SJCRH30 (cell line): ENCODE data around the gene CHMP3. TPM values are rescaled to one million over a fixed set of nuclear protein-coding genes. Genes with fewer than 3 reads are reported as not detected.
A peak's percentile ranks its signal among the peaks of the same experiment; 100 is the strongest.

Experiments
- DNase-seq, 2 experiments: peaks; one replicate each; pipeline ENCODE4 v3.0.0-alpha.2; 2015 to 2020
- H3K27ac ChIP-seq: fragments of 250-450 bp; sonication (Bioruptor Pico); 2 replicates; pipeline ENCODE4 v1.5.1; 2020; ENCODE audit warnings: mild to moderate bottlenecking, moderate library complexity
- H3K27me3 ChIP-seq: fragments of 250-450 bp; sonication (Bioruptor Pico); 2 replicates; pipeline ENCODE4 v1.5.1; 2020; ENCODE audit warnings: mild to moderate bottlenecking, moderate library complexity
- H3K36me3 ChIP-seq: fragments of 250-450 bp; sonication (Bioruptor Pico); 2 replicates; pipeline ENCODE4 v1.5.1; 2020; ENCODE audit warnings: mild to moderate bottlenecking, moderate library complexity
- H3K4me1 ChIP-seq: fragments of 250-450 bp; sonication (Bioruptor Pico); 2 replicates; pipeline ENCODE4 v1.5.1; 2020; ENCODE audit warnings: mild to moderate bottlenecking, moderate library complexity
- H3K4me3 ChIP-seq: fragments of 250-450 bp; sonication (Bioruptor Pico); 2 replicates; pipeline ENCODE4 v1.5.1; 2020; ENCODE audit warnings: mild to moderate bottlenecking, moderate library complexity
- H3K9me3 ChIP-seq: fragments of 250-450 bp; sonication (Bioruptor Pico); replicated peaks from 2 replicates; pipeline ENCODE4 v1.5.1; 2020; ENCODE audit warnings: mild to moderate bottlenecking, moderate library complexity
- total RNA-seq: library from RNA; depleted of rRNA; stranded (reverse); fragments of >200 nt; shearing (Covaris generic); gene quantifications from 2 replicates; pipeline ENCODE4 v1.2.3, GENCODE V29; 2014; rRNA removed

Gene CHMP3
- total RNA-seq, 1 experiment from 2014 or later = 66.9 TPM

DNA sequence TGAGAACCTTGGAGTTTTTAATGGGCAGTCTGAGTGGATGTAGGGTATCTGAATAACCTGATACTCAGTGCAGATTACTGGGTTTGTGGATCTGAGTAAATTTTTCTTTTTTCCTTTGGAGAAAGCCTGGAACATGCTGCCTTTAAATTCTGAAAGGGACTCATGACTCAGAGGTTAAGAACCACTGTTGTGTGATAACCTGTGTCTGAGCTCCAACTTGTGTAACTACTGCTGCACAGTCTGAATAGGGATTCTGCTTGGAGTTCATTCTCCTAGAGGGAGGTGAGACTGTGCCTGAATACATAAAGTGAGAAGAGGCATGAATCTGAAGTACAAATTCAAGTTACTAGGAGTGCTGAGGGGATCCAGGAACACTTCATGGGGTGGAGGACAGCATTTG is 85.9 kb downstream of the CHMP3 start:
- H3K27ac ChIP-seq = no peak overlapping the region
- H3K36me3 ChIP-seq = peaks cover 69% of the 10 kb centered on the region
- H3K4me3 ChIP-seq = no peak overlapping the region
- no peaks in the 10 kb centered on the region for H3K4me1 ChIP-seq
- H3K27me3 ChIP-seq = no peaks in the 10 kb centered on the region
- no peaks in the 10 kb centered on the region for H3K9me3 ChIP-seq
- no peak for DNase-seq

DNA sequence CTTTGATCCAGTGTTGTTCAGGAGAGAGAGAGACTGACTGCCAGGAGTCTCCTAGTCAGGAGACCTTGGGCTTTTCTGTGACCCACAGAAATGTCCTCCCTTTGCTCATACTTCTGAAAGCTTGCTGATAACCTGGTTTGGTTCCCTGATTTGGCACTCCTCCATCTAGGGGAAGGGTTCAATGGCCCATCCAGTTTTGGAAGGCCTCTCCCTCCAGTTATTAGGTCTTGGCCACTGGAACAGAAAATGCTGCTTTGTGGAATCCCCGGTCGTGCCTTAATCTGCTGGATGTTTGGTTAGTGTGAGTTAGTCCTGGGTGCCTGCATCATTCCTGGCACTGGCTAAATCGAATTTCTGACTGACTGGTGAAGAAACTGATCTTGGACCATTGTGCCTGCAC is 86.3 kb downstream of the CHMP3 start:
- no peak for DNase-seq
- H3K4me1 ChIP-seq = no peaks in the 10 kb centered on the region
- no peaks in the 10 kb centered on the region for H3K9me3 ChIP-seq
- no peak overlapping the region for H3K27ac ChIP-seq
- H3K36me3 ChIP-seq = peaks cover 69% of the 10 kb centered on the region
- H3K27me3 ChIP-seq = no peaks in the 10 kb centered on the region
- H3K4me3 ChIP-seq = no peak overlapping the region

DNA sequence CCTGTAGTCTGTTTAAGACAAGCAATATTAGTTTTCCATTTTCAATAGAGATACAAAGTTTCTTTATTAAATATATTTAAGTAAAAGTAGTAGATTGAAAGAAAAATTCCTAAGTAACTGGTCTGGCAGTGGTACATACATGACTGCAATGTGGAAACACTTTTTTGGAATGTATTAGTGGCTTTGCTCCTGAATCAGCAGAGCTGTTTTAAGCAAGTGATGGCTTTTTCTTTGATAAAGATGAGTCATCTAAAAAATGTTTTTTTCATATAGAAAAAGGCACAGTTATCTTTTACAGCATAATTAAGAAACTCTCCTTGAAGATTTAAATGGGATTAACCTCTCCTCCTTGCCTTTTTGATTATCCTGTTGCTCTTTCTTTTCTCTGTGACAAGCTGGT is 87.2 kb downstream of the CHMP3 start:
- no peak for DNase-seq

DNA sequence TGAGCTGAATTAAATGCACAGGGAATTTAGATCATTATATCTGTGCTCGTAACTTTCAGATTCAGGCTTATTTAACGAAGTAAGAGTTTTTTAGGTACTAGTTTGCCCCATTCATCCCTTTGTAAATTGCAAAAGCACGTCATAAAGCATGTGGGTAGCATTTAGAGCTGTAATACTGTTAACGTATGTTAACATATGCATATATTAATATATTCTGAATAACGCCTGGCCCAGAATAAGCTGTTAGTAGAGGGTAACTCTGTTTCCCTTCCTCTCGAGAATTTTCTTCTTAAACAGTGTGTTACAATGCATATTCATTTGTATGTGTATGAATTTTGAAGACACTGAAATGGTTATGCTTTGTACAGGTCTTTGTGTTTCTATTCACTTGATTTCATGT is 91.6 kb downstream of the CHMP3 start:
- Histone ChIP-seq H3K27me3 (no peaks in the 10 kb centered on the region), H3K27ac (no peak overlapping the region), H3K4me1 (no peaks in the 10 kb centered on the region), H3K9me3 (no peaks in the 10 kb centered on the region), H3K36me3 (peaks cover 74% of the 10 kb centered on the region), H3K4me3 (no peak overlapping the region)
- no peak for DNase-seq

More for the DNA sequence above, 87.2 kb downstream of the CHMP3 start:
- Histone ChIP-seq H3K9me3 (no peaks in the 10 kb centered on the region), H3K27ac (no peak overlapping the region), H3K27me3 (no peaks in the 10 kb centered on the region), H3K36me3 (peaks cover 68% of the 10 kb centered on the region), H3K4me3 (no peak overlapping the region), H3K4me1 (no peaks in the 10 kb centered on the region)

DNA sequence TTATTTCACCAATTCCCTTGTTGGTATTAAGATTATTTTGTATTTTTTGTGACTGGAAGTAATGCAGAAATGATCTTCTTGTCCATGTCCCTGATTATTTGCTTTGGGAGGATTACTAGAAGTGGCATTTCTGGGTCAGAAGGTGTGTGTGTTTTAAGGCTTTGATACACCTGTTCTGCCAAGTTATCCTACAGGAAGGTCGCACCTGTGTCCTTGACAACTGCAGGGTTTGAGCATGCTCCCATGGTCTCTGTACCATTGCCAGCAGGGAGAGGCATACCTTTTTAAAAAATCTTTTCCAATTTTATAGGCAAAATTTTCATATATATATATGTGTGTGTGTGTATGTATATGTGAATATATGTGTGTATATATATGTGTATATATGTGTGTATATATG is 92.4 kb downstream of the CHMP3 start:
- no peaks in the 10 kb centered on the region for H3K4me1 ChIP-seq
- H3K9me3 ChIP-seq = no peaks in the 10 kb centered on the region
- peaks cover 73% of the 10 kb centered on the region for H3K36me3 ChIP-seq
- no peak overlapping the region for H3K27ac ChIP-seq
- no peak for DNase-seq
- H3K4me3 ChIP-seq = no peak overlapping the region
- H3K27me3 ChIP-seq = no peaks in the 10 kb centered on the region

DNA sequence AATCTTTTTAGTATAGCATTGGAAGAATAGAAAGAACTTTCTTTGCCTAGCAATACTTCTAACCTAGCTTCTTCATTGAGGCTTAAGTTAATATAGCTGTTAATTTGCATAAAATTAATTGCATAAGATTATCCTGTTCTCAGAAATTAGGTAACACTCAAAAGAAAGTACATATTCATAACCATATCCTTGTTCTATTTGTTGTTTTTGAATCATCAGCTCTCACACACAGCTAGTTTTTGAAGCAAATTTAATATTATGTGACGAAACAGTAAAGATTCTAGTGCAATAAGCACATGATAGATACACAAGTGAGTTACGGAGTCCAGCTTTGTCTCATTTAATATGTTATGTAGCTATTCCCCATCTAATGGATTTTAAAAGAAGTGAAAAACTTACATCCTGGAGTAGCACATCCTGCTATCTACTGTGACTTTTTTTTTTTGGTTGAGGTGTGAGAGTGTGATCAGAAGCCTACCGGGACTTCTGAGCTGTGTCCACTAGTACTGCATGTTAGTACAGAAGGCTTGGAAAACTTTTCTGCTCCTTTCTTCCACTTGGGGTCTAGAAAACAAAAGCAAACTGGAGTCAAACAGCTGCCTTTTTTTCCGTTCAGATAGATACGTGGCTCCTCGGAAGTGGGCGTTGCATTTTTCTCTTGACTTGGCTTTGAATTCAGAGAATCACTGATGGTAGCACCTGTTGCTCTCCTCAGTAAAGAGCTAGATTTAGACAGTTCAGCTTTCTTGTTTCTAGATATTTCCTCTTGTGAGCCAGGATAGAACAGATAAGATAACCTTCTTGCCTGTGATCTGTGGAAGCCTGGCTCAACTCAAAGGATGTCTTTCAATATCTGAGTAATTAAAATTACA is 94.8 kb downstream of the CHMP3 start:
- Histone ChIP-seq H3K4me3 (no peak overlapping the region), H3K4me1 (no peaks in the 10 kb centered on the region), H3K9me3 (no peaks in the 10 kb centered on the region), H3K27me3 (no peaks in the 10 kb centered on the region), H3K27ac (no peak overlapping the region), H3K36me3 (peaks cover 75% of the 10 kb centered on the region)
- peak in 1 of 2 experiments; percentile 21 for DNase-seq

DNA sequence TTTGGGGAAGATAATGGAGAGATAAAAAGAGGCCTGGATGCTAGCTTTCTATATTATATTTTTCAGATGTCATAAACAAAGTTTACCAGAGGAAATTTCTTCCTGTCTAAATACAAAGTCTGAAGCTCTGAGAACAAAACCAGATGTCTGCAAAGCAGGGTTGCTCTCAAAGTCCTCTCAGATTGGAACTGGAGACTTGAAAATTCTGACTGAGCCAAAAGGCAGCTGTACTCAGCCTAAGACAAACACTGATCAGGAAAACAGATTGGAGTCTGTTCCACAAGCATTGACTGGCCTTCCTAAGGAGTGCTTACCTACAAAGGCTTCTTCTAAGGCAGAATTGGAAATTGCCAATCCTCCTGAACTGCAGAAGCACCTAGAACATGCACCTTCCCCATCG is 96.9 kb downstream of the CHMP3 start:
- Histone ChIP-seq H3K36me3 (peaks cover 65% of the 10 kb centered on the region), H3K27me3 (no peaks in the 10 kb centered on the region), H3K4me3 (no peak overlapping the region), H3K27ac (no peak overlapping the region), H3K4me1 (no peaks in the 10 kb centered on the region), H3K9me3 (no peaks in the 10 kb centered on the region)
- DNase-seq = no peak

DNA sequence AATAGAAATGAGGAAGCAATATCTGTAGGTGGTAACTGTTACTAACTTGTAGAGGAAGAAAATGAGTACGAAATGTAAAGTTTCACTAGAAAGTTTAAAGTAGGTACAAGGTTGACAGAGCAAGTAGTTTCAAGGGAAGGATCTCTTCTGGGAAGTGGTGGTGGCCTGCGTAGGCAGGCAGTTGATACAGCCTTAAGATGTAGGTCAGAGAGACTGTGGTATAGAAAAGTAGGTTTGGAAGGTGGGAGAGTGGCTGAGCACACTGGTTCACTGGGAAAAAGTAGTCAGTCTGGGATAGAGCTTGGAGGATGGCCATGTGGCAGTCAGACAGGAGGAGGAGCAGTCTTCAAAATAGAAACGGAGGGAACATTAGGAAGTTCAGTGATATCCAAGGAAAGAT is 98.6 kb downstream of the CHMP3 start:
- no peaks in the 10 kb centered on the region for H3K9me3 ChIP-seq
- no peak for DNase-seq
- no peaks in the 10 kb centered on the region for H3K4me1 ChIP-seq
- no peak overlapping the region for H3K4me3 ChIP-seq
- peaks cover 68% of the 10 kb centered on the region for H3K36me3 ChIP-seq
- no peaks in the 10 kb centered on the region for H3K27me3 ChIP-seq
- H3K27ac ChIP-seq = no peak overlapping the region

DNA sequence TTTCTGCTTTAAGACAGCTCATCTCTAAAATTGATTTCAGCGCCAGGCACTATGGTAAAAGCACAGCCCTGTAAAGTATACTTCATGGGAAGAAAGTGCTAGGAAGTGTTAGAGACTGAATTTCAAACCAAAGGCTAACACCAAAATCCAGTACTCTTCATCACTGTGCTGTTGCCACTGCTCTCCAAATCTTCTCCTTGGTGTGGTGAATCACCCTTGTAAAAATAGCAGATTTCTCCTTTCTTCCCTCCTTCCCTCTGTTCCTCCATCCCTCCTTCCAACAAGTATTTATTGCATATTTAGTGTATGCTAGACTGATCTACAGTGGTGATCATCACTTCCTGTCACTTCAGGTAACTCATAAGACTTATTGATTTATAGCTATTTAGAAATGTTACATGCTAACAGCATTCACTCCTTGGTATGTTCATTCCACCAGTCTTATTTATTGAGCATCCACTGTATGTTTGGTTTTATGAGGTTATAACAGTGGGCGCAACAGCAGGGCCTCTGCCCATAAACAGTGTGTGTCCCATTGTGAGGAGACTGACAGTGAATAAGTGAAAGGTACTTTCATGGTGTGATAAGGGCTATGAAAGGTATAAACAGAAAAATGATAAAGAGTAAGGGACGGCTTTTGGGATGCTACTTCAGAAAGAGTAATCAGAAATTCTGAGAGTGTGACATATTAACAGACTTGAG is 102.0 kb downstream of the CHMP3 start:
- no peak for DNase-seq
- Histone ChIP-seq H3K36me3 (peaks cover 69% of the 10 kb centered on the region), H3K4me3 (no peak overlapping the region)

DNA sequence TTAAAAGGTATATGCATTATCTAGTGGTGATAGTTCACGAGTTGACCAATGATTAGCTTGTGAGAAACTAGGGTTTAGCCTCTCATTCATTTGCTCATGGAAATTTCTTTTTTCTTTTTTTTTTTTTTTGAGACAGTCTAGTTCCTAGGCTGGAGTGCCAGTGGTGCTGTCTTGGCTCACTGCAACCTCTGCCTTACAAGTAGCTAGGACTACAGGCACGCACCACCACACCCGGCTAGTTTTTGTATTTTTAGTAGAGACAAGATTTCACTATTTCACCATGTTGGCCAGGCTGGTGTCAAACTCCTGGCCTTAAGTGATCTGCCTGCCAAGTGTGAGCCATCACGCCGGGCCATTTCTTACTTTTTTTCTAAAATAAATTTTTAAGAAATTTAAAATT is 108.1 kb downstream of the CHMP3 start:
- Histone ChIP-seq H3K9me3 (no peaks in the 10 kb centered on the region), H3K4me1 (no peaks in the 10 kb centered on the region), H3K27me3 (no peaks in the 10 kb centered on the region), H3K4me3 (no peak overlapping the region), H3K36me3 (peaks cover 83% of the 10 kb centered on the region), H3K27ac (no peak overlapping the region)
- no peak for DNase-seq

More for the DNA sequence above, 102.0 kb downstream of the CHMP3 start:
- Histone ChIP-seq H3K27me3 (no peaks in the 10 kb centered on the region), H3K27ac (no peak overlapping the region), H3K9me3 (no peaks in the 10 kb centered on the region), H3K4me1 (no peaks in the 10 kb centered on the region)

DNA sequence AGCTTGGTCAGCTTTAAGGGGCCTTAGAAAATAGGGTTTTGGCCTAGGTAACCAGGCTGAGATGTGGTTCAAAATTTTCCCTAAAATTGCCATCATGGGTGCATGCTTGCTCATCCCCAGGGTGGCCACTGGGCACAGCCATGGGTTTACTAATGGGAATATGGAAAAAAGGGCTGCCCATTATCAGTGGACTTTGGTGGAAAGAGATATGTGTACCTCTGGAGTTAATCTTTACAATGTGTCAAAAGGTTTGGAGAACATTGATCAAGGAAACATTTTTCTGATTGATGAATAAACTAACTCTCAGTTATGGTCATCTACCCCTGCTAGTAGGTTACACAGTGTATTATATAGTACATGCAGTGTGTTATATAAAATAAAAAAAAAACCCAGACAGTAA is 109.0 kb downstream of the CHMP3 start:
- Histone ChIP-seq H3K4me1 (no peaks in the 10 kb centered on the region; the same call in 1 of the 2 replicates), H3K27ac (no peak overlapping the region), H3K27me3 (no peaks in the 10 kb centered on the region), H3K4me3 (no peak overlapping the region), H3K36me3 (peaks cover 80% of the 10 kb centered on the region), H3K9me3 (no peaks in the 10 kb centered on the region)
- no peak for DNase-seq

DNA sequence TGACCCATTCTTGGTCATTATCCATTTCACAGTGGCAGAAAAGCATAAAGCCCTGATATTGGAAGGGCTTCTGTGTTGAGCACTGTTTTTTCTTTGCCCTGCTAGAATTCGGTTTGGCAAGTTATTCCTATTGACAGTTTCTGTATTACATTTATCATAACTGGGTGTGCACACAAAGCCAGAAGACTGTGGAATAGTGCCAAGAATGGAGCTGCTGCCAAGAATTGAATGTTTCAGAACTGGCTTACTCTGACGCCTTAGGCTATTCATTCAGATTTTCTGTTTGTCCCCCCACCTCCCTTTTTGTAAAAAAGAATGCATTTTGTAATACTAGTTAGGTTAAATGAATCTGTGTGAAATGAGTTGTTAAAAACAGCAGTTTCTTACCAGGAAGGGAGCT is 109.4 kb downstream of the CHMP3 start:
- no peaks in the 10 kb centered on the region for H3K9me3 ChIP-seq
- H3K4me3 ChIP-seq = no peak overlapping the region
- no peak for DNase-seq
- H3K36me3 ChIP-seq = peaks cover 79% of the 10 kb centered on the region
- no peaks in the 10 kb centered on the region; the same call in none of the 2 replicates for H3K4me1 ChIP-seq
- H3K27me3 ChIP-seq = no peaks in the 10 kb centered on the region
- no peak overlapping the region for H3K27ac ChIP-seq

Other genes with a start within 250 kb of the CHMP3 start
- gene REEP1, start 225.8 kb downstream of the CHMP3 start, total RNA-seq = 2.1 and 2.3 TPM in 2 replicates
- gene KDM3A, start 122.1 kb downstream of the CHMP3 start, total RNA-seq = 34.8 and 38.7 TPM in 2 replicates
- 23.4 and 29.3 TPM in 2 replicates for gene RNF103, start 60.4 kb upstream of the CHMP3 start, total RNA-seq
- 104 and 120 TPM in 2 replicates for gene RMND5A, start 156.8 kb upstream of the CHMP3 start, total RNA-seq
- gene CD8A, start 227.5 kb upstream of the CHMP3 start, total RNA-seq = 0.10 and 0.16 TPM in 2 replicates